ENCODE data around the gene C2orf49.

Gene C2orf49

DNA sequence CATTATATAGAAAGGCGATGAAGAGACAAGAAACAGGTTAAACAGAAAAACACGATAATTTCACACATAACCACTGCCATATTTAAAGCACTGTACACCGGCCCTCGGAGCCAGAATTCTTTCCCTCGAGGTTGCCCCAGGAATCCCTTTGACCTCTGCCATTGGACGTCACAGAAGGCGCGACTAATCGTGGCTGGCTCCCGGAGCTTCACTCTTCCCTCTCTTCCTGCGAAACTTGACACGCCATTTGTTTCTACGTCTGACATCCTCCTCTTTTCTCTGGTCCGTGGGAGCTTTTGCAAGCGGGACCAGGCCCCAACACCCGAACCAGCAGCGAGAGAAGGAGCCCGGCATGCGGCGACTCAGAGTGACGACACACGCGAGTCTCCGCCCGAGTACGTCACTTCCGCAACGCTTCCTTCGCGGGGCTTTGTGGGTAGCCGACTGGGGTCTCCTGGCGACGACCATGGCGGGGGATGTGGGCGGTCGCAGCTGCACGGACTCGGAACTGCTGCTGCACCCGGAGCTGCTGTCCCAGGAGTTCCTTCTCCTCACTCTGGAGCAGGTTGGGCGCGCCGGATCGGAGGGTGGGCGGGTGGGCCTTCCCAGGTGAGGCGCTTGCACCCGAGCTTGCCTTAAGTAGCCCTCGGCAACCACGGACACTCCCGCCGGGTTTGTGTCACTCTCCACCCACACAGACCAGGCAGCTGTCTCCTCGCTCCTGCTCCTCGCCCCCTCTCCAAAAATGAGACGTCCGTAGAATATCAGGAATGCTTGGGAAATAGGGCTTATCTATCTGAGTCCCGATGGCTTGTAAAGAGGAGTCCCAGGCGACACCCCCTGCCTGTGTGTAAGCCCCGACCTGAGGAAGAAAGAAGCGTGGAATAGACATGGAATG, at the start of gene C2orf49:
Gene C2orf49 (plus strand): TSS at position 419 of the 898 bp plus-strand sequence. CDS start 48 bp downstream, at position 467.
- DNase-seq (ENCODE audit: low read depth), result peak; percentile 80

- DNase-seq (ENCODE audit: low read depth), result peak; percentile 55
Observed at GRCh38 chr2:105287692-105288091, 49.6 kb upstream of the C2orf49 start.

DNA sequence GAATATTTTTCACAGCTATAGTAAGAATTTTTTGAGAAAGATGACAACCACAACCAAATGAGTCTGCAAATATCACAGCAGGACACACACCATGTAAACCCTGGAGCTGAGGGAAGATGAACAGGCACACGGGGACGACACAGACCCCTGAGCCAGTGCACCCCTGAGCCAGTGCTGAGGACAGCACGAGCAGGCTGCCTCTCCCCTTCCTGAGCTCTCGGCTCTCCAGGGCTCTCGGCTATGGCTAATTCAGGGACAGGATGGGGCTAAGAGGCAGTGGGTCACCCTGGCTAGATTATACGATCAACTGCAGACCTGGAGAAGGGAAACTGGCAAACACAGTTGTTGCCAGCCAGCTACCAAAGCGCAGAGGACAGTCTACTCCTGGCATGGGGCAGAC, 49.2 kb upstream of the C2orf49 start:
- DNase-seq (ENCODE audit: low read depth), result no peak

DNA sequence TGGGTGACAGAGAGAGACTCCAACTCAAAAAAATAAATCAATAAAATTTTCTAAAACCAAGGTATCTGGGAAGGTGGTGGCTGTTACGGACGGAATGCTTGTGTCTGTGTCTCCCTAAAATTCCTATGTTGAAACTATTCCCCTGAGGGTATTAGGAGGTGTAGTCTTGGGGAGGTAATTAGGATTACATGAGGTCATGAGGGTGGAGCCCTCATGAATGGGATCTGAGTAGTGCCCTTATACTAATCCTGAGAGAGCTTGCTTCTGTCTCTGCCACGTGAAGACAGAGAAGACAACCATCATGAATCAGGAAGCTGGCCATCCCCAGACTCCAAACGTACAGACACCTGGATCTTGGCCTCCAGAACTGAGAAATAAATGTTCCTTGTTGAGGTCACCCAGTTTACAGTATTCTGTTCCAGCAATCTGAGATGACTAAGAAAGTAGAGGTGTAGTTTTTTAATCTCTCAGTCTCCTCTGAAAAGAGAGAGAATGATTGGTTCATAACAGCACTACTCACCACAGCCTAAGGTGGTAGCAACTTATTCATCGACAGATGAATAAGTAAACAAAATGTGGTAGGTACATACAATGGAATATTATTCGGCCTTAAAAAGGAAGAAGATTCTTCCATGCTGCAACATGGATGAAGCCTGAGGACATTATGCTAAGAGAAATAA, 46.2 kb upstream of the C2orf49 start:
- DNase-seq (ENCODE audit: low read depth), result no peak

- peak; percentile 21 for DNase-seq (ENCODE audit: low read depth)
Observed at GRCh38 chr2:105291981-105292380, 45.4 kb upstream of the C2orf49 start.

DNA sequence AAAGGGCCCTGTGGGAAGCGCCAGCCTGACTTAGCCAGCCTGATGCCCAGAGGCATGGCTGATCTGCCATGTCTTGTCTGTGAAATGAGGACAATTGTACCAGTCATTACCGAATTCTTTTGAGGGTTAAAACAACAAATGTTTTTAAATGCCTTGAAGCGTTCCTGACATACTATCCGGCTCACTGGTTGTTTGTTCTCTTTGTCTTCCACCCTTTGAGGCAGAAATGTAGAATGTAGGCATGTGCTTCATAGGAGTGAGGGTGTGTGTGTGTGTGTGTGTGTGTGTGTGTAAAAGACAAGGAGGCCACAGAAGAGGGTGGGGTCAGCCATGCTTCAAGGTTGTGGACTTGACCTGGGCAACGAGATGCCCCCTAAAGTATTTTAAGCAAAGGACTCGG, 43.3 kb upstream of the C2orf49 start:
- no peak for DNase-seq (ENCODE audit: low read depth)

DNA sequence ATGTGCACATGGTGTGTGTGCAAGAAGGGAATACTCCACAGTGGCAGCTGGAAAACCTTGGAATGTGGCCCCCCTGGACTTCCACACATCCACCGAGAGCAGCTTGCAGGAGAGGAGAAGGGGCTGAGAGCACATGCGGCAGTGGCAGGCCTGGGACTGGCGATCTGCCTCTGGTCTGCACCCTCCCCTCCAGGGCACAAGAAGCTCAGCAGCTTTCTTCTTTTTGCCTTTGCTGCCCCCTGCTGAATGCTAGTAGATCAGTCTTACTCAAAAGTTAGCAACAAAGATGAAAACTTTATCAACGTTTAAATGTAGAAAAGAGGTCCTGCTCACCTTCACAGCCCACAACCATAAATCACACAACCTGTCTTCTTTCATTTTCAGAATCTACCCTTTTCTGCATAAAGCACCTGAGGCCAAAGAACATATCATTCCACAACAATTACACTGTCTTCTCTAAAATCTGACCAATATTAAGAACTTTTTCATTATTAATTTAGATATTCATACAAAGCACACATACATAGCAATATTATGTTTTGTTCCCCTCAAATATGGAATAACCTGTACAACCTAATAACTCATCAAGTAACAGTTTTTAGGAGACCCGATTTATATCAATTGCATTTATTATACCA, 42.4 kb upstream of the C2orf49 start:
- peak; percentile 82 for DNase-seq (ENCODE audit: low read depth)

- no peak for DNase-seq (ENCODE audit: low read depth)
Observed at GRCh38 chr2:105296017-105296611, 41.2 kb upstream of the C2orf49 start.

DNA sequence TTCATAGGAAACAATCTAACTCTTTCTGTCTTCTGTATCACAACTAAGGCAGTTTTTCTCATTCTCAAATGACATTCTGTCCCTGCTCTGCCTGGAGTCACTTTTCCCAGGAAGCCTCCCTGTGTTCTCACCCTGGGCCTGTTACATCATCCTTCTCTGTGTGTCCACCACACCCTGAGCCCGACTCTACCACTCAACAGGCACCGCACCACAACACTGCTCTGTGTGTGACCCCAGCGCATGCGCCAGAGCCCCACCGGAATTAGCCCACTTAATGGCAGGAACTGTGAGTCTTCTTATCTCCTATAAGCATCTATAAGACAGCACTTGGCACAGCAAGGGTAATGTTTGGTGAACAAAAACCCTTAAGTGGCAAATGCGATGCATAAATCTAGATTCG, 40.1 kb upstream of the C2orf49 start:
- DNase-seq (ENCODE audit: low read depth), result no peak

- DNase-seq (ENCODE audit: low read depth), result no peak
Observed at GRCh38 chr2:105298017-105298416, 39.3 kb upstream of the C2orf49 start.

GRCh38 chr2:105299290-105299689, 38.0 kb upstream of the C2orf49 start:
- DNase-seq (ENCODE audit: low read depth), result no peak

DNA sequence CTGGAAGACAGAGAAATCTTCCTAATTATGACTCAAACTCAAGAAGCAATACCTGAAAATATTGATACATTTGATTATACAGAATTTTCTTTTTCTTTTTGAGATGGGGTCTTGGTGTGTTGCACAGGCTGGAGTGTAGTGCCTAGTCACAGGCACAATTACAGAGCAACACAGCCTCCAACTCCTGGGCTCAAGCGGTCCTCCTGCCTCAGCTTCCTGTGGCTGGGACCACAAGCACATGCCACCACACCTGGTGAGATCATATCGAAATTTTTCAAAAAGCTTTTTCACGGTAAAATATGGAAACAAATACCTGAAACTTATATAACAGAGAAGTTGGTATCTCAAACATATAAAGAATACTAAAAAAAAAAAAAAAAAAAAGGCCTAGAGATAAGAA, 35.7 kb upstream of the C2orf49 start:
- no peak for DNase-seq (ENCODE audit: low read depth)

- DNase-seq (ENCODE audit: low read depth), result no peak
Observed at GRCh38 chr2:105307146-105307545, 30.2 kb upstream of the C2orf49 start.

GRCh38 chr2:105307550-105307949, 29.8 kb upstream of the C2orf49 start:
- DNase-seq (ENCODE audit: low read depth), result no peak

DNA sequence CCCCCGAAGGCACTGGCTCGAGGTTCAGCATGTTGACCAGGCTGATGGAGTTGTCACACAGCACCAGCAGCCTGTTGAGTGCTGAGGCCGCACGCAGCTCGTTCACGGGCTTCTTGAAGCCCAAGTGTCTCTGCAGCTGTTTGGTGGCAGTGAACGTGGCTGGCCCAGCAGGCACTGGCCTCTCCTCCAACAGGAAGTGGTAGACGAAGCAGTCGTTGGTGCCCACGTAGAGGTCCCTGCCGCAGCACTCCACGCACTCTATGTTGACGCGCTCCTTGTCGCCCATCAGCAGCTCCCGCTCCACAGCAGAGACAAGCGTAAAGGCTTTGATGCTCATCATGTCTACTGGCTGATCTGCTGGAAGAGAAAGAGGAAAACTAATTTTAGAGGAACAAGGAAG, 29.4 kb upstream of the C2orf49 start:
- DNase-seq (ENCODE audit: low read depth), result no peak

DNA sequence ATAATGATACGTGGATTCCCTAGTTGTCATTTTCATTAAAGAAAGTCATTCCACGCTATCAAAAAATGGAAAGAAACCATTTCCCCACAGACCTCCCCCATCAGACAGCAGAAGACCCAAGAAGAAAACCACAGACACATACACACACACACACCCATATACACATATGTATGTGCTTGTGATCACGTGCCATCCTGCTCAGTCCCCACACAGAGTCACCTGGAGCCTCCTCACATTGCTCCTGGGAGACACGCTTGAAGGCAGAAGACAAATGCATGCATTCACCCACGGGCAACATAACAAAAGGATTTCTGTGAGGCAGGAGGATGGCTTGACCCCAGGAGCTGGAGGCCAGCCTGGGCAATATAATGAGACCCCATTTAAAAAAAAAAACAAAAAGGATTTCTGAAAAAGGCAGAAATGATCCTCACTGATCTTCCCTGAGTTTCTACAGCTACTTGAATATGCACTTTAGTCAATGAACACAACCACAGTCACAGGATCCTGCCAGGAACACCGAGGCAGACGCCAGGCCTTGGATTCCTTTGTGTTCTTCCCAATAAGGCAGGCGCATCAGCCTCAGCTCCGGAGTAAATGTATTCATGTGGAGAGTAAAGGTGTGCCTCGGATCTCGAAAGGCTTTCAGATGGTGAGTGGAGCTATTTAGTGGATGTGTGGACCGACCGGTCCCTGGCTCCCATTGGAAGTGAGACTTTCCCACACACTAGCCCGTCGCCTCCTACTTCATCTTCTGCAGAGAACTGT, 28.8 kb upstream of the C2orf49 start:
- no peak for DNase-seq (ENCODE audit: low read depth)

GRCh38 chr2:105309147-105309545, 28.2 kb upstream of the C2orf49 start:
- DNase-seq (ENCODE audit: low read depth), result peak; percentile 58

DNA sequence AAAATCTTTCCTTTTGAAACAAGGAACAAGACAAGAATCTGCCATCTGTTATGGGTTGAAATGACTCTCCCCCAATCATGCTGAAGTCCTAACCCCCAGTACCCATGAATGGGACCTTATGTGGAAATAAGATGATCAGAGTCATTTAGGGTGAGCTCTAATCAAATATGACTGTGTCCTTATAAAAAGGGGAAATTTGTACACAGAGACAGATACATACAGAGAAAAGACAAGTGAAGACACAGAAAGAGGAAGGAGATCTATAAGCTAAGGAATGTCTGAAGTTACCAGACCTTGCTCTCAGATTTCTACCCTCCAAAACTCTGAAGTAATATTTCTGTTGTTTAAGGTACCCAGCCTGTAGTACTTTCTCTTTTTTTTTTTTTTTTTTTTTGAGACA, 23.5 kb upstream of the C2orf49 start:
- DNase-seq (ENCODE audit: low read depth), result no peak

DNA sequence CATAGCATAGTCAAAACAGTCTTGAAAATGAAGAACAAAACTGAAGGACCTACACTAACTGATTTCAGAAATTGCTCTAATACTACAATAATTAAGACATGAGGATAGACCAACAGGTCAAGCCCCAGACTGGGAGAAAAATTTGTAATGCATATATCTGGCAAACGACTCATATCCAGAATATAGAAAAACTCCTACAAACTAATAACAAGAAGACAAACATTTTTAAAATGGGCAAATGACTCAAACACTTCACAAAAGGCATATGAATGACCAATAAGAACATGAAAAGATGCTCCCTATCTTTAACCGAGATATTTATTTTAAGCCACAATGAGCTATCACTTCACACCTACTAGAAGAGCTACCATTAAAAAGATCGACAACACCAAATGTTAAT, 22.0 kb upstream of the C2orf49 start:
- DNase-seq (ENCODE audit: low read depth), result no peak

DNA sequence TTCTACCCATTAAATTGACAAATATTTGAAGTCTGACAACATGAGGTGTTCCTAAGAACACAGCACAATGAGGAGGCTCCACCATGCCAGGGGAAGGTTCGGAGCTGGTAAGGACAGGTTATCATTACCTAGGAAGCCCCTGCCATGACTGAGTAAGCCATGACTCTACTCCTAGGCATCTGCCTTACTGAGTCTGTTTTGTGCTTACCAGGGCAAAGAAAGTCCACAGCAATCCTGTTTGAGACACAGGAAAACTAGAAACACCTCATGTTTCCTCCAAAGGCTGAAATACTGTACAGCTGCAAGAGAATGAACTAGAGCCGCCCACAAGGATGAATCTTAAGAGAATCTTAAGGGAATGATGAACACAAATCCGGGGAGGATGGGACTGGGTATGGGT, 19.4 kb upstream of the C2orf49 start:
- peak; percentile 21 for DNase-seq (ENCODE audit: low read depth)

GRCh38 chr2:105320651-105321215, 16.6 kb upstream of the C2orf49 start:
- DNase-seq (ENCODE audit: low read depth), result peak; percentile 51
